Activated CD8-positive, alpha-beta memory T cell treated with anti-CD3 and anti-CD28 coated beads for 24 hours (primary cell): ENCODE results near the gene PTPRM.

Source experiments
- DNase-seq: peaks from one replicate; pipeline ENCODE4 v3.0.0-alpha.2; 2020

The PTPRM gene

GRCh38 chr18:8133888-8134287 is 566.8 kb downstream of the PTPRM start:
- no peak for DNase-seq

GRCh38 chr18:8139127-8139527 is 572.0 kb downstream of the PTPRM start:
- no peak for DNase-seq

- DNase-seq: no peak
Measured at GRCh38 chr18:8139891-8140406, 572.8 kb downstream of the PTPRM start.

GRCh38 chr18:8140841-8141501 is 573.9 kb downstream of the PTPRM start:
- DNase-seq: no peak

- DNase-seq: no peak
Measured at GRCh38 chr18:8142131-8142711, 575.1 kb downstream of the PTPRM start.

GRCh38 chr18:8142932-8143331 is 575.8 kb downstream of the PTPRM start:
- DNase-seq: no peak

GRCh38 chr18:8151181-8151580 is 584.1 kb downstream of the PTPRM start:
- DNase-seq: no peak

- no peak for DNase-seq
Measured at GRCh38 chr18:8153887-8154583, 586.9 kb downstream of the PTPRM start.

- no peak for DNase-seq
Measured at GRCh38 chr18:8162802-8163201, 595.7 kb downstream of the PTPRM start.

- DNase-seq: no peak
Measured at GRCh38 chr18:8163286-8163959, 596.3 kb downstream of the PTPRM start.

GRCh38 chr18:8165095-8165494 is 598.0 kb downstream of the PTPRM start:
- DNase-seq: no peak

GRCh38 chr18:8167026-8167425 is 599.9 kb downstream of the PTPRM start:
- no peak for DNase-seq

- no peak for DNase-seq
Measured at GRCh38 chr18:8167673-8168072, 600.6 kb downstream of the PTPRM start.

GRCh38 chr18:8169722-8170121 is 602.6 kb downstream of the PTPRM start:
- no peak for DNase-seq

- no peak for DNase-seq
Measured at GRCh38 chr18:8174771-8175170, 607.7 kb downstream of the PTPRM start.

GRCh38 chr18:8175501-8176061 is 608.5 kb downstream of the PTPRM start:
- DNase-seq: no peak

- no peak for DNase-seq
Measured at GRCh38 chr18:8176109-8176508, 609.0 kb downstream of the PTPRM start.

GRCh38 chr18:8176554-8176953 is 609.4 kb downstream of the PTPRM start:
- DNase-seq: no peak

- no peak for DNase-seq
Measured at GRCh38 chr18:8177330-8178016, 610.4 kb downstream of the PTPRM start.

- no peak for DNase-seq
Measured at GRCh38 chr18:8186413-8186812, 619.3 kb downstream of the PTPRM start.

GRCh38 chr18:8188184-8188583 is 621.1 kb downstream of the PTPRM start:
- DNase-seq: no peak

GRCh38 chr18:8190980-8191379 is 623.9 kb downstream of the PTPRM start:
- no peak for DNase-seq

- no peak for DNase-seq
Measured at GRCh38 chr18:8194431-8194830, 627.3 kb downstream of the PTPRM start.
